ENCODE results near the gene MAP1LC3B2.

MAP1LC3B2 gene

DNA sequence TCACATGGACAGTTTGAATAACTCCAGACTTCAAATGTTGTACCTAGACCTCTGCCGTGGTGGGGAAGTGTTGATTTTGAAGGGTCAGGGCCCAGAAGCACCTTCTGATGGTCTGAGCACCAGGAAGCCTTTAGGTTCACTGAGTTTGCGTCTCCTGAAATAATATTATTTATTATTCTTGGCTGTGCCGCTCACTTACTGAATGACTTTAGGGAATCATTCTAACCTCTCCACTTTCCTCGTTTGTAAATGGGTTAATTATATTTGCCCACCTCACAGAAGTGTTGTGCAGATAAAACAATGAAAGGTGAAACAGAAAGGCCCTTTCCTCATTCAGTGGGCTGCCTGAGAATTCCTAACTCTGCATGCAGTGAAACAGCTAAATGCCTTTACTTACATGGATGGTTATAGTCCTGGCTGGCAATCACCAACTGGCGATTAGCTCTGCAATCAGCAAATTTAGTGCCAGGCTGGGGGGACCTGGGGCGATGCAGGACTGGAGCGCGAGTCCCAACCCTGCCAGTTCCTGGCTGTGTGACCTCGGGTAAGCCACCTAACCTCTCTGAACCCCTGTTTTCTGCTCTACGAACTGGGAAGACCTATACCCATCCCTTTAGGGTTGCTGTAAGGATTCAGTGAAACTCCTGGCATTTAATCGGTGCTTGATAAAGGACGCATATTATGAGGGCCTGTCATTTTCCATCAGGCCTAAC lies 57.5 kb downstream of the MAP1LC3B2 start:
- DNase-seq, result no peak

DNA sequence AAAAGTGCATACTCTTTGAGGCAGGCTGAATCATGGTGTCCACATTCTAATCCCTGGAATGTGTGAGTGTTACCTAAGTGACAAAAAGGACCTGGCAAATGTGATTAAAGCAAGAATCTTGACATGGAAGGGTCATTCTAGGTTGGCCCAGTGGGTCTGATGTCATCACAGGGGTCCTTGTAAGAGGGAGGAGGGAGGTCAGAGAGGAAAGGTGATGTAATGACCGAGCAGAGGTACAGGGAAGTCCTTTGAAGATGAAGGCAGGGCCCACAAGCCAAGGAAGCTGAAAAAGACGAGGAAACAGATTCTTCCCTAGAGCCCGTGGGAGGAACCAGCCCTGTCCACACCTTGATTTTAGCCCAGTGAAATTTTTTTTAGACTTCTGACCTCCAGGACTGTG lies 60.1 kb downstream of the MAP1LC3B2 start:
- no peak for DNase-seq

DNA sequence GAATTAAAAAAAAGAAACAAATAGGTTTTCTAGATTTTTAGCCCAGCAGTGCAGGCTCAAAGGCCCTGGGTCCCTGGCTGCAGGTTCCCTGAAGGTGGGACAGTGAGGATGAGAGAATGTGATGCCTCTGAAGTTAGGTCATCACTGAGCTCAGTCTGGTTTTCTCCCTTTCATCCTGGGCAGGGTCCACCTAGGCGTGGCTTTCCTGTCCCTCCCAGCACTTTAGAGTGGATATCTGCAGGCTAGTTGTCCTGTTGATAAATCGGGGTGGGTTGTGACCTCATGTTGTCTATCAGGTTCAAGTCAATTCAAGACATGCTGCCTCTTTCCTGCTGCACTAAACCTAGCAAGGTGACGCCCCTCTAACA lies 60.9 kb downstream of the MAP1LC3B2 start:
- no peak for DNase-seq

DNA sequence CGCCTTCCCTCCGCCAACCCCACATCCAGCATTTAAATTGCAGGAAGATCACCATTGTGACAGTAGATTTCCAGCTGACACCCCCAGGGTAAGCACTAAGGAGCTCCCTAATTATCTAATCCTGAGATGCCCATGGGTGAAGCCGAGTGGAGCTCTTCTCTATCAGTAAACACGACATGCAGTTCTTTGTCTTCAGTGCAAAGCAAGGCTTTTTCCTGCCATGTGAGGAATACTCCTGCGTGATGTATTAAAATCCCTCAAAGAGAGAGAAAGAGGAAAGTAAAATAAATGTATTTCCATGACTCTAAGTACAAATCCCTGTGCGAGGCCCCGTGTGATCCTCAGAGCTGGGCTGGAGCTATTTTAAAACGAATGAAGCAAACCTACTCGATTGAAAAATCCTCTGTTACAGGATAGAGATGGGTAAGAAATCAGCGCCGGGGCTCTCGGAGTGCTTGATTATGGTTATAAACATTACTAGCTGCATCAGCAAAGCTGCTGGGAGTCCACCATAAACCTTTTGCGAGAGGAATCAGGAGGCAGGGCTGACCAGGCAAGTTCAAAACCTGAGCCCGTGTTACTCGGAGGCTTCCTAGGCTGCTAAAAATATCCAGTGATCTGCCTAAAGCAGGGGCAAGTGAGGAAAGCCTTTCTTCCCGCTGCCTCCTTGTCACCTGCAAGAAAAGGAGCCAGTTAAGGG lies 61.5 kb downstream of the MAP1LC3B2 start:
- no peak for DNase-seq

DNA sequence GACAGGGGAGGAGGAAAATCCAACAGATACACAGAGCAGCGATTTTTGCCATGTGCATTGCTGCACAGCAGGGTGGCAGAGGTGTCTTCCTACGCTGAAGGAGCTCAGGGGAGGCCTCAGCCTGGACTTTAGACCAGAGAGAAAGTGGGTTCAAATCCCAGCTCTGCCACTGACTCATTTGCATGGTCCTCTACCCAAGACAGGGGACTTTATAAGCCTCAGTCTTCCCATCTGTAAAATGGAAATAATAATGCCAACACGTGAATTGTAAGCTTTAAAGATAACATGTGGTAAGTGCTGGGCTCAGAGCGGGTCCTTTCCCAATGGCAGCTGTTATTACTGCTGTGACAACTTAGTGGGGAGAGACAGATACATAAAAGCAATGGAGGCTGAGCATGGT lies 62.0 kb downstream of the MAP1LC3B2 start:
- DNase-seq, result no peak

DNA sequence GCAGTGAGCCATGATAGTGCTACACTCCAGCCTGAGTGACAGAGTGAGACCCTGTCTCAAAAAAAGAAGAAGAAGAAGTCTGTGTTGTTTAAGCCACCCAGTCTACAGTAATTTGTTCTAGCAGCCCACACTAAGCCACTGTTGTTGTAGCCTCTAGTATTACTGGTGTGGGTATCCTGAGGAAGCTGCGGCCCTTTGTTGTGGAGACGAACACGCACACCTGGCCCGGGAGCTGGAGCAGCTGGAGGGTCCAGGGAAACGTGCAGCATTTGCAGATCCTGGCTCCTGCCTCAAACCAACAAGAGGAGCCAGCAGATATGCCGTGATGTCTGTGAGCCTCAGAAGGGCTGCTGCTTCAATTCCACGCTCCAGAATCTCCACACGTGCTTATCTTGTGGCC lies 65.3 kb downstream of the MAP1LC3B2 start:
- DNase-seq, result no peak

DNA sequence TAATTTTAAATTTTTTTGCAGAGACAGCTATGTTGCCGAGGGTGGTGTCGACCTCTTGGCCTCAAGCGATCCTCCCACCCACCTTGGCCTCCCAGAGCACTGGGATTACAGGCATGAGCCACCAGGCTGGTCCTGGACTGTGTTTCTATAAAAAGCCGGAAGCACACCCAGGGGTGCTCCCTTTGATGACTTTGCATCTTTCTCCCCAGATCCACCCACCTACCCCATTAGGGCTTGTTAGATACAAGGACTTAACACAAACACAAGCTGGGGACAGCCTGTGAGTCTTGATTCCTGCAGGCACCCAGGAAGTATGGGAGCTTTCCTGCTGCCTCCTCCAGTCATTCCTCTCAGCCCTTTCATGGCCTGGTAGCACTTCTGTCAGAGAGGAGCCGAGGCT lies 67.0 kb downstream of the MAP1LC3B2 start:
- DNase-seq, result no peak
